HEK293T (cell line): ENCODE results near the gene HNRNPUL2.

ENCODE experiments used
- FOXM1 ChIP-seq: fragments of 450-650 bp; IDR thresholded peaks from 2 replicates; pipeline ENCODE4 v1.6.1; 2017; ENCODE audit warnings: mild to moderate bottlenecking, borderline replicate concordance
- HDGF ChIP-seq: fragments of 450-650 bp; IDR thresholded peaks from 2 replicates; pipeline ENCODE4 v1.6.1; 2017; ENCODE audit warnings: antibody characterized with exemption, borderline replicate concordance
- SUZ12 ChIP-seq: fragments of 450-650 bp; IDR thresholded peaks from 2 replicates; pipeline ENCODE4 v1.6.1; 2016; ENCODE audit warnings: mild to moderate bottlenecking
- TARDBP ChIP-seq: fragments of 450-650 bp; IDR thresholded peaks from 2 replicates; pipeline ENCODE4 v1.6.1; 2016

DNA sequence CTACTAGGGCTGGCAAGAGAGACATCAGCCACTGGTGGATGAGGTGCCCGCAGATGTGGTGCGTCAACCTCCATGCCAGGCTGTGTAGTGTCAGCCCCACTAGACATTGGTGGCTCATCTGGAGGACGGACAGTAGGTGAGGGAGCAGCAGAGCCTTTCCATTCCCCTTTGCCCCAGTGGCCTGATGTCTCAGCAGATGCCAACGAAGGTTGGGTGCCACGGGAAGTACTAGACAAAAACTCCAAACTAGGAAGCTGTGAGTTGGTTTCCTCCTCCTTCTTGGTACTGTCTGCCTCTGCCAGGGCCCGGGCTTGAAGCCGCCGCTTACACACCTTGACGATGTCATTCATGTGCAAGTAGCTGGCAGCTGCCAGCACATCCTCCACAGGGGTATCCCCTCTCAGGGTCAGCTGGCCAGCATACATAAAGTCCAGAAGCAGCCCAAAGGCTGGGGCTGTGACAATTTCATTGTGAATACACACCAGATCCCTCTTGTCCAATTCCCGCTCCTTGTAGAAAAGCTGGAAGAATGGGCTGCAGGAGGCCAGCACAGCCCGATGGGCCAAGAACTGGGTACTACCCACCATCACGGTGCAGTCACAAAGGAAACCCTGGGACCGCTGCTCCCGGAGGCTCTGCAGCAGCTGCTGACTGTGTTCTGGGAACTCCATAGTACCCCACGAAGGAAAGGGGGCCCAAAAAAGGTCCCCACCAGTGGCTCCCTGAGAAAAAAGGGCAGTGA, 25.9 kb upstream of the HNRNPUL2 start:
- TF ChIP-seq FOXM1 (no peak), SUZ12 (no peak), HDGF (no peak), TARDBP (no peak)
